Mucosa of descending colon (tissue), 3 donors: ENCODE measurements around the gene MDFI. TPM values are rescaled to one million over a fixed set of nuclear protein-coding genes. Genes with fewer than 3 reads are reported as not detected.

Source experiments
- ATAC-seq: fragments of 200-7000 bp; cut with Tn5 transposase; one replicate; pipeline ENCODE4 v1.9.1; 2020; ENCODE audit warnings: mild to moderate bottlenecking, moderate library complexity
- DNase-seq, 3 donors: peaks; one replicate each; pipeline ENCODE4 v3.0.0-alpha.2; 2020
- H3K36me3 ChIP-seq: fragments of 200-600 bp; one replicate; pipeline ENCODE4 v1.8.0; 2021; ENCODE audit warnings: low read depth, mild to moderate bottlenecking
- H3K4me1 ChIP-seq: fragments of 200-600 bp; one replicate; pipeline ENCODE4 v1.8.0; 2021; ENCODE audit warnings: low read depth, mild to moderate bottlenecking
- H3K4me3 ChIP-seq: fragments of 200-600 bp; one replicate; pipeline ENCODE4 v1.8.0; 2021; ENCODE audit warnings: mild to moderate bottlenecking
- H3K9me3 ChIP-seq: fragments of 200-600 bp; one replicate; pipeline ENCODE4 v1.8.0; 2021; ENCODE audit warnings: mild to moderate bottlenecking
- intact Hi-C, 2 donors: fragments of 100-400 bp; cut with DNase I in 1 of 2; cut with micrococcal nuclease in 1 of 2; formaldehyde crosslinking; loops; one replicate each; pipeline versions ENCODE4 v1.11.0 to v1.11.1; 2022; cut with DNase I, micrococcal nuclease
- total RNA-seq, 3 donors: library from RNA; stranded (reverse); fragmentation: NEBNext Ultra II Directional in 2 of 3; extraction: Animal tissue kit (Norgen Biotek cat#: 25700) in 2 of 3; gene quantifications; one replicate each; pipeline versions ENCODE4 v1.2.1 to v1.2.4, GENCODE V29; 2021 to 2023
- TF ChIP-seq, protein P1 (sequence below): fragments of 200-600 bp; IDR thresholded peaks from one replicate; pipeline ENCODE4 v1.8.0; 2022; ENCODE audit warnings: antibody characterized with exemption, mild to moderate bottlenecking
- donor health status: DM: no; HTN: no; CAD: no; lungs with moderate emphysema.
- donor health status: DM: no; HTN: no; CAD: no.
- donor health status: DM: no; HTN: yes; CAD: no.

MDFI gene
- total RNA-seq, 3 donors from 2014 or later, result 0.96 to 2.2 (median 2.1) TPM

DNA sequence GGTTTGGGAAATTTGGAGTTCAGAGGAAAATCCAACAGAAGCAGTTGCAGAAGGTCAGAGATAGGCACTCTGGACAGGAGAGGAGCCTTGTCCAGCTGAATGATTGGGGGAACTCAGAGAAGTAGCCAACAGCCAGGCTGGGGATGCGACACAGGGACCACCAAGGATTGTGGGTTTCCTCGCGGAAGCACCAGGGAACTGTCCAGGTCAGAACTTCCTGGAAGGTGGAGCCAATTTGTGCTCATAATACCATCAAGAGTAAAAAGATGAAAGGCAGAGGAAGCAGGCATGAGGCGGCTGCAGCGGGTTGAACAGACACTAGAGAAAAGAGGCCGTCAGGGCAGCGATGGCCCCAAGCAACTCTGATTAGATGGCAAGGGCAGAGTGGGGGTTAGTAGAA, 33.7 kb downstream of the MDFI start:
- ATAC-seq (no peak), DNase-seq (no peak)
- intact Hi-C loops, result no loop called here
- TF ChIP-seq, protein P1, sequence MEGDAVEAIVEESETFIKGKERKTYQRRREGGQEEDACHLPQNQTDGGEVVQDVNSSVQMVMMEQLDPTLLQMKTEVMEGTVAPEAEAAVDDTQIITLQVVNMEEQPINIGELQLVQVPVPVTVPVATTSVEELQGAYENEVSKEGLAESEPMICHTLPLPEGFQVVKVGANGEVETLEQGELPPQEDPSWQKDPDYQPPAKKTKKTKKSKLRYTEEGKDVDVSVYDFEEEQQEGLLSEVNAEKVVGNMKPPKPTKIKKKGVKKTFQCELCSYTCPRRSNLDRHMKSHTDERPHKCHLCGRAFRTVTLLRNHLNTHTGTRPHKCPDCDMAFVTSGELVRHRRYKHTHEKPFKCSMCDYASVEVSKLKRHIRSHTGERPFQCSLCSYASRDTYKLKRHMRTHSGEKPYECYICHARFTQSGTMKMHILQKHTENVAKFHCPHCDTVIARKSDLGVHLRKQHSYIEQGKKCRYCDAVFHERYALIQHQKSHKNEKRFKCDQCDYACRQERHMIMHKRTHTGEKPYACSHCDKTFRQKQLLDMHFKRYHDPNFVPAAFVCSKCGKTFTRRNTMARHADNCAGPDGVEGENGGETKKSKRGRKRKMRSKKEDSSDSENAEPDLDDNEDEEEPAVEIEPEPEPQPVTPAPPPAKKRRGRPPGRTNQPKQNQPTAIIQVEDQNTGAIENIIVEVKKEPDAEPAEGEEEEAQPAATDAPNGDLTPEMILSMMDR, result no peak
- no peaks in the 10 kb centered on the region for H3K4me1 ChIP-seq
- no peaks in the 10 kb centered on the region for H3K9me3 ChIP-seq
- no peaks in the 10 kb centered on the region for H3K36me3 ChIP-seq
- H3K4me3 ChIP-seq, result no peak overlapping the region

GRCh38 chr6:41672816-41673703, 34.8 kb downstream of the MDFI start:
- ATAC-seq (no peak), DNase-seq (no peak)
- intact Hi-C loops, result no loop called here

GRCh38 chr6:41673704-41674000, 35.4 kb downstream of the MDFI start:
- no peaks in the 10 kb centered on the region for H3K36me3 ChIP-seq
- no peak overlapping the region for H3K4me3 ChIP-seq
- intact Hi-C loops, result no loop called here
- H3K9me3 ChIP-seq, result no peaks in the 10 kb centered on the region
- ATAC-seq, result no peak
- no peaks in the 10 kb centered on the region for H3K4me1 ChIP-seq
- TF ChIP-seq, protein P1, result no peak
- no peak for DNase-seq

More at GRCh38 chr6:41672816-41673703, 34.8 kb downstream of the MDFI start:
- Histone ChIP-seq H3K4me3 (no peak overlapping the region), H3K4me1 (no peaks in the 10 kb centered on the region), H3K9me3 (no peaks in the 10 kb centered on the region), H3K36me3 (no peaks in the 10 kb centered on the region)
- TF ChIP-seq, protein P1, result no peak

- Histone ChIP-seq H3K36me3 (no peaks in the 10 kb centered on the region), H3K4me1 (no peaks in the 10 kb centered on the region), H3K4me3 (no peak overlapping the region), H3K9me3 (no peaks in the 10 kb centered on the region)
- DNase-seq (no peak), ATAC-seq (no peak)
- intact Hi-C loops, result no loop called here
- TF ChIP-seq, protein P1, result no peak
Observed at GRCh38 chr6:41674231-41675000, 36.1 kb downstream of the MDFI start.

DNA sequence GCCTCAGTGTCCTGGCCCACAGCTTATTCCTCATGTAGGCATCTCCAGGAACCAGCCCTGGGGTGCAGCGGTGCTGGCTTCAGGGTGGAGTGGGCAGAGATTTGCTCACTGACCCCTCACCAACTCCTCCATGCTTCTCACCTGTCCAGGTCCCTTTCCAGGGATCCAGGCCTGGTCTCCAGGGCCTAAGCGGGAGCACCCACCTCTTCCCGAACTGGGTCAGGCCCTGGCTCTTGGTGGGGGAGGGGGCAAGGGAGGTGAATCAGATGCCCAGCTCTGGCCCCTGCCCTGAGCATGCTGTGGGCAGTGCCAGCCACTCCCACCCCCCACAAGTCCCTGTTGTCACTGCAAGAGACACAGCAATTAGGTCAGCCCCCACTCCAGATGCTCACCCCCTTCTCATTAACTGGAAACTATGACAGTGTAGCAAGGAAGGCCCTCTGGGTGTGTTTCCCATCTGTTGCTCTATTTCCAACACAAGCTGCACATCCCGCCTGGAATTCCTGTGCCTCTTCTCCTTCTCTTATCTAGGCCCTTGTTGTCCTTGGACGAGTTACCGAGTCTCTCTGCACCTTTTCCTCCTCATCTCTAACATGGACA, 37.0 kb downstream of the MDFI start:
- TF ChIP-seq, protein P1, result no peak
- intact Hi-C loops, result no loop called here
- Histone ChIP-seq H3K9me3 (no peaks in the 10 kb centered on the region), H3K36me3 (no peaks in the 10 kb centered on the region), H3K4me3 (no peak overlapping the region), H3K4me1 (no peaks in the 10 kb centered on the region)
- ATAC-seq (no peak), DNase-seq (no peak)
